Omental fat pad (tissue), 4 donors: Measurements from ENCODE around the gene TIRAP. TPM values are rescaled to one million over a fixed set of nuclear protein-coding genes. Genes with fewer than 3 reads are reported as not detected.
A peak's percentile ranks its signal among the peaks of the same experiment; 100 is the strongest.
"Not testable (repeated sequence)": the region's sequence is repeated elsewhere in the genome, so short reads cannot be mapped to it uniquely, and the experiment has no call there.

Experiments used
- ATAC-seq: fragments of 150-250 bp; one replicate; pipeline ENCODE4 v1.9.1; 2016; ENCODE audit warnings: mild to moderate bottlenecking, moderate library complexity; ENCODE audit not compliant: low FRiP score
- DNase-seq: peaks from one replicate; pipeline ENCODE4 v3.0.0-alpha.2; 2019; ENCODE audit warnings: low spot score
- total RNA-seq, 4 donors: library from RNA; depleted of rRNA; stranded (reverse); fragments of >200 nt; gene quantifications; one replicate each; pipeline ENCODE4 v1.1.0, GENCODE V29; 2016
- TF ChIP-seq, protein P1 (sequence below), 3 donors: fragments of 450-650 bp; IDR thresholded peaks; one replicate each; pipeline ENCODE4 v1.5.1; 2016 to 2017; ENCODE audit warnings: antibody characterized with exemption in 3 of 3, mild to moderate bottlenecking in 3 of 3, moderate library complexity in 2 of 3

TIRAP gene
- total RNA-seq, 4 donors from 2014 or later: 6.0 to 17.0 (median 8.5) TPM

DNA sequence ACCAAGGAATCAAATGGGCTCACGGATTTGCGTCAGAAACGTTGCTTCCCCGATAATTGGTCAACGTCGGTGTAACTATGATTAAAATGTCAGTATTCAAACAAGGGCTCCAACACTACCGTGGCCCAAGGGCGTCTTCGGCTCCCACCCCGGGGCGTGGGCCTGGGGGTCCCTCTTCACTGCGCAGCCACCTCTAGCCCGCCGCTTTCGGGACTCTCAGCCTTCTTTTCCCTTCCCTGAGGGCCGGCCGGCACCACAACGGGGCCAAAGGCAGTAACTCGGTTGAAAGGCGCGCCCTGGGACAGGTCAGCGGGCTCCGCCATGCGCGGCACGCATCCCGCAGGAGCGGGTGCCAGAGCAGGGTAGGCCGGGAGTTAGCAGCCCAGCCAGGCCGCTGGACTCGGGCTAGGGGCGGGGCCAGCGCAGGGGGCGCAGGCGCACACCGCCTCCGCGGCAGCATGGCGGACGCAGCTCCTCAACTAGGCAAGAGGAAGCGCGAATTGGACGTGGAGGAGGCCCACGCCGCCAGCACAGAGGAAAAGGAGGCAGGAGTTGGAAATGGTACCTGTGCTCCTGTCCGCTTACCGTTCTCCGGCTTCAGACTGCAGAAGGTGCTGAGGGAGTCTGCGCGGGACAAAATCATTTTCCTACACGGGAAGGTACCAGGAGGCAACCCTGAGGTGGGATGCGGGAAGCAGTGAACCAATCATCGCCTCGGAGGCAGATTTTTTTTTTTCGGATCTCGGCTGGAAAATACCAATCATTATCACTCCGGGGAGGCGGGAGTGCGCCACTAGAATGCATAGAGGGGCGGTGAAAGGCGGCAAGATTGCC is 20.9 kb downstream of the TIRAP start, which contains the start of gene DCPS:
Gene DCPS (plus strand): TSS at position 438 of the 834 bp plus-strand sequence. CDS start 21 bp downstream, at position 459.
- TF ChIP-seq, protein P1, sequence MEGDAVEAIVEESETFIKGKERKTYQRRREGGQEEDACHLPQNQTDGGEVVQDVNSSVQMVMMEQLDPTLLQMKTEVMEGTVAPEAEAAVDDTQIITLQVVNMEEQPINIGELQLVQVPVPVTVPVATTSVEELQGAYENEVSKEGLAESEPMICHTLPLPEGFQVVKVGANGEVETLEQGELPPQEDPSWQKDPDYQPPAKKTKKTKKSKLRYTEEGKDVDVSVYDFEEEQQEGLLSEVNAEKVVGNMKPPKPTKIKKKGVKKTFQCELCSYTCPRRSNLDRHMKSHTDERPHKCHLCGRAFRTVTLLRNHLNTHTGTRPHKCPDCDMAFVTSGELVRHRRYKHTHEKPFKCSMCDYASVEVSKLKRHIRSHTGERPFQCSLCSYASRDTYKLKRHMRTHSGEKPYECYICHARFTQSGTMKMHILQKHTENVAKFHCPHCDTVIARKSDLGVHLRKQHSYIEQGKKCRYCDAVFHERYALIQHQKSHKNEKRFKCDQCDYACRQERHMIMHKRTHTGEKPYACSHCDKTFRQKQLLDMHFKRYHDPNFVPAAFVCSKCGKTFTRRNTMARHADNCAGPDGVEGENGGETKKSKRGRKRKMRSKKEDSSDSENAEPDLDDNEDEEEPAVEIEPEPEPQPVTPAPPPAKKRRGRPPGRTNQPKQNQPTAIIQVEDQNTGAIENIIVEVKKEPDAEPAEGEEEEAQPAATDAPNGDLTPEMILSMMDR (IDR thresholded peaks at IDR 0.05): no peak
- peak; percentile 57 for DNase-seq
- ATAC-seq: peak; percentile 100

DNA sequence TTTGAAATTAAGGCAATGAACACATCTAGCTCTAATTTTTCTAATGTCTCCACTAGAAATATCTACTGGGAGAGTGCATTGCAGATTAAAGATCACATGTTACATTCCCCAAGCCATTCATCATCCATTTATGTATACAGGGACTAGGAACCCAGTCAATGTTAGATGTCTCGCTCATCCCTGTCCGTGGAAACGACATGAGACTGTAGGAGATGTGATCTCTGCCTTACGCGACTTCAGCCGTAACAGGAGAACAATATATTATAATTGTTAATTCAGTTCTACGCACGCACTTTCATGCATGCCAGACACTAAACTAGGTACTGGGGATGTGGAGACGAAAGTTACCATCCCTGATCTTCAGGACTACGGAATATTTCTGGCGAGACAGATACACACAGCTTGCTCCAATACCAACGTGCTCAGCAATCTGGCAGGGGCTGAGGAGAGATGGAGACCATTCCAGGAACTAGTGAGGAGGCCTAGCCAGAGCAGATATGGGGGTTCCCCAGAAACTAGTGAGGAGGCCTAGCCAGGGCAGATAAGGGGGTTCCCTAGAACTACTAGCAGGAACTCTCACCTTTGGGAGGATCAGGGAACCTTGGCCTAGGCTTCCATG is 21.7 kb downstream of the TIRAP start:
- ATAC-seq (peak; percentile 11), DNase-seq (no peak)
- TF ChIP-seq, protein P1 (IDR thresholded peaks at IDR 0.05): no peak

- TF ChIP-seq, protein P1 (IDR thresholded peaks at IDR 0.05): no peak
- no peak for DNase-seq
These were observed 22.8 kb downstream of the TIRAP start for GRCh38 chr11:126305699-126306098.

DNA sequence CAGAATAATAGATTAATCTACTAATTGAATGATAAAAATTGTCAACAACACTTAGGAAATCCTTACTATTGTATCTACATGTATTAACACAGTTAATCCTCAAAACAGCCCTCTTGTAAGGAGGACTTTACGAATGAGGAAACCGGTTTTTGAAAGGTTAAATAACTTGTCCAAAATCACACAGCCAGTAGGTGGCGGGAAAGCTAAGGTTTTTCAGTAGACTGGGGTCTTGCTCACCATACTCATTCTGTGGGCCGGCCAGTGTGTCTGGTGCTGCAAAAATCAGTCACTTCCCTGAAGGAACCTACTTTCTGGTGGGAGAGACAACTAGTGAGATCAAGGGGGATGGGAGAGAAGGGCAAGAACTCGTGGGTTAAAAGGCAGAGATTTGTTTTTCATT is 24.8 kb downstream of the TIRAP start:
- ATAC-seq (no peak), DNase-seq (no peak)
- TF ChIP-seq, protein P1 (IDR thresholded peaks at IDR 0.05): no peak

More at GRCh38 chr11:126305699-126306098, 22.8 kb downstream of the TIRAP start:
- ATAC-seq: no peak

DNA sequence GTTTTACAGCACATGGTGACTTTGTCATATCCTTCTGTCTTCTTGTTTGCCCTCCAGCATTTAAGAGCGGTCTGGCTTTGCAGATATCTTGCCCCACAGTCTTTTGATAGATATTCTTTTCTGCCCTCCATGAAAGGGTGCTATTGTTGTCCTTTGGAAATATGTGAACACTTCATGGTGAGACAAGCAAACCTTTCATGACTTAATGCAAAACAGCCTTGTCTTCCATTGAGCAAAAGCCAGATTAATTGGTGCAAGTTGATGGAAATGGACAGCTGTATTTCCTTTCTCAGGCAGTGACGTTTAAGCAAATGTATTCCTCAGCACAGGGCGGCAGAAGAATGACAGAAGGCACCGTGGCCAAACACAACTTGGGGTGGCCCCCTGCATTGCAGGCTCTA is 25.4 kb downstream of the TIRAP start:
- ATAC-seq (no peak), DNase-seq (no peak)
- TF ChIP-seq, protein P1 (IDR thresholded peaks at IDR 0.05): no peak

DNA sequence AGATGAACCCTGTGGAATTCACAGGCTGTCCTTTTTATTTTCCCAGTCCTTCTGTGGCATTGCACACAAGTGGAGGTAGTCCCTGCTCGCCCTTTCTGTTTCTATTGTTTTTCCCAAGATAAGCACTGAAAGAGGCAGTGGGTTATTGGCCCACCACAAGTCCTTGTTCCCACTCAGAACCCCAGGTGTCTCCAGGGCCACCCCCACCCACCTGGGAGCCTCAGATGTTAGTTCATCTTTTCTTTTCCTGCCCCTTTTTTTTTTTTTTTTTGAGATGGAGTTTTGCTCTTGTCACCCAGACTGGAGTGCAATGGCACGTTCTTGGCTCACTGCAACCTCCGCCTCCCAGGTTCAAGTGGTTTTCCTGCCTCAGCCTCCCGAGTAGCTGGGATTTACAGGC is 25.9 kb downstream of the TIRAP start:
- ATAC-seq, DNase-seq: not testable (repeated sequence)

GRCh38 chr11:126310200-126310991 is 27.5 kb downstream of the TIRAP start:
- ATAC-seq: peak; percentile 80

More at GRCh38 chr11:126310200-126310991, 27.5 kb downstream of the TIRAP start:
- peak; percentile 65 for DNase-seq
- TF ChIP-seq, protein P1 (IDR thresholded peaks at IDR 0.05): peak in 1 of 3 donors; percentile 58
